ENCODE results near the gene TECTA.

Gene TECTA

GRCh38 chr11:121082219-121082618 lies 18.8 kb upstream of the TECTA start:
- intact Hi-C loops (cut with DNase I; ENCODE audit: low total_unique reads): no loop called here

GRCh38 chr11:121082670-121083069 lies 18.4 kb upstream of the TECTA start:
- Histone ChIP-seq H3K4me1 (peaks cover 0 to 11% (median 0%) of the 10 kb centered on the region in 4 donors), H3K27me3 (no peaks in the 10 kb centered on the region), H3K36me3 (peaks cover 12 to 16% (median 12%) of the 10 kb centered on the region in 3 donors), H3K4me3 (no peak overlapping the region), H3K27ac (no peak overlapping the region), H3K9me3 (no peaks in the 10 kb centered on the region)
- no peak for TF ChIP-seq CTCF (IDR thresholded peaks at IDR 0.05)
- intact Hi-C loops (cut with DNase I; ENCODE audit: low total_unique reads): no loop called here
- no peak for DNase-seq

More at GRCh38 chr11:121082219-121082618, 18.8 kb upstream of the TECTA start:
- peaks cover 8 to 13% (median 12%) of the 10 kb centered on the region in 3 donors for H3K36me3 ChIP-seq
- H3K4me1 ChIP-seq: peaks cover 0 to 10% (median 0%) of the 10 kb centered on the region in 4 donors
- TF ChIP-seq CTCF (IDR thresholded peaks at IDR 0.05): no peak
- no peak overlapping the region for H3K4me3 ChIP-seq
- H3K27me3 ChIP-seq: no peaks in the 10 kb centered on the region
- H3K27ac ChIP-seq: no peak overlapping the region
- DNase-seq: no peak
- H3K9me3 ChIP-seq: no peaks in the 10 kb centered on the region

GRCh38 chr11:121086866-121087265 lies 14.2 kb upstream of the TECTA start:
- H3K27me3 ChIP-seq: no peaks in the 10 kb centered on the region
- H3K36me3 ChIP-seq: peaks cover 0 to 15% (median 12%) of the 10 kb centered on the region in 3 donors
- DNase-seq: no peak
- no peaks in the 10 kb centered on the region for H3K9me3 ChIP-seq
- peaks cover 0 to 11% (median 0%) of the 10 kb centered on the region in 4 donors for H3K4me1 ChIP-seq
- no peak overlapping the region for H3K4me3 ChIP-seq
- TF ChIP-seq CTCF (IDR thresholded peaks at IDR 0.05): no peak
- no peak overlapping the region for H3K27ac ChIP-seq
- intact Hi-C loops (cut with DNase I; ENCODE audit: low total_unique reads): no loop called here

DNA sequence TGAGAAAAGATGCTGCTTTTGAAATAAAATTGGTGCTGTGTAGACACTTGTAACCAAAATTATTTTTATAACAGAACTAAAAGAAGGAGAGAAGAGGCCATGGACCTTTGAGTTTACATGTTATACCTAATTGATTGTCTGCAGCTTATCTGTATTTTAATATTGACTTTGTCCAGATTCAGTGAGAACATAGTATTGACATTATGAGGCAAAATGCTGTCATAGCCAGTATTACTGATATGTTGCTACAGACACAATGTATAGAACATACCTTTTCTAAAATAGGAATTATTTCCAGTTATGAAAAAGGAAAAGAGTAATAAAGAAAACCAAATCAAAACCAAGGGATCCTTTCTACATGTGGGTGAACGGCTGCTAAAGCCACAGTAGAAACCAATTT lies 11.5 kb upstream of the TECTA start:
- Histone ChIP-seq H3K4me1 (peaks cover 0 to 11% (median 0%) of the 10 kb centered on the region in 4 donors), H3K27ac (no peak overlapping the region), H3K27me3 (no peaks in the 10 kb centered on the region), H3K4me3 (no peak overlapping the region), H3K9me3 (no peaks in the 10 kb centered on the region), H3K36me3 (peaks cover 0 to 15% (median 9%) of the 10 kb centered on the region in 3 donors)
- intact Hi-C loops (cut with DNase I; ENCODE audit: low total_unique reads): no loop called here
- no peak for DNase-seq
- TF ChIP-seq CTCF (IDR thresholded peaks at IDR 0.05): no peak

- no peak for TF ChIP-seq CTCF (IDR thresholded peaks at IDR 0.05)
- H3K27ac ChIP-seq: no peak overlapping the region
- H3K4me3 ChIP-seq: no peak overlapping the region
- intact Hi-C loops (cut with DNase I; ENCODE audit: low total_unique reads): no loop called here
- no peaks in the 10 kb centered on the region for H3K9me3 ChIP-seq
- peaks cover 0 to 15% (median 9%) of the 10 kb centered on the region in 3 donors for H3K36me3 ChIP-seq
- no peaks in the 10 kb centered on the region for H3K27me3 ChIP-seq
- no peak for DNase-seq
- H3K4me1 ChIP-seq: peaks cover 0 to 11% (median 0%) of the 10 kb centered on the region in 4 donors
Measured at GRCh38 chr11:121090145-121090721, 10.8 kb upstream of the TECTA start.

Data from tibial artery (tissue), 4 donors.